Measurements from ENCODE around the gene CEP250.

The CEP250 gene

GRCh38 chr20:35563834-35564233 lies 108.4 kb downstream of the CEP250 start:
- no peak for DNase-seq

- DNase-seq, result no peak
These were observed 109.5 kb downstream of the CEP250 start for GRCh38 chr20:35564905-35565304.

GRCh38 chr20:35568645-35569044 lies 113.2 kb downstream of the CEP250 start:
- no peak for DNase-seq

Data from NCI-H2081 treated with DMSO at 0.1 percent for 48 hours (cell line).